Measurements from ENCODE around the gene PIP4K2A. TPM values are rescaled to one million over a fixed set of nuclear protein-coding genes. Genes with fewer than 3 reads are reported as not detected.

The PIP4K2A gene
- total RNA-seq, 1 experiment from 2014 or later: 20.2 TPM

DNA sequence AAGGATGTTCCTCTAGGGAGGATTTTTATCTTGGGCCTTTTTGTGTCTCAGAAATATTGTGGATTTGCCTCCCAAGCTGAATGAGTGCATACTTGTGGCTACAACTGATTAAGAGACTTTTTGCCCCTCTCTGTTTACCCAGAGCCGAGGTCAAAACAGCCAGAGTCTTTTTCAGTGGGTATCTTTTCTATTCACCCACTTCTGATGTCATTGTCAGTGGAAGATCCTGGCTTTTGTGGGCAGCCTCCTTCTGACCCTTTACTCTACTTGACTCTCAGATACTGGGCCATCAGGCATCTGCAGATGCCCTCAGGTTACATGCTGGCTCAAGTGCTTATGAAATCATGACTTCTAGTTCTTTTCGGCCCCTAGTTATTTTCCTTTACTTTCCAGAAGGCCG, 19.6 kb upstream of the PIP4K2A start:
- ChIA-PET POLR2A (ENCODE audit: unreplicated experiment) (no interaction called here), CTCF (no interaction called here)
- DNase-seq (no peak), ATAC-seq (no peak)
- Histone ChIP-seq H3K27me3 (ENCODE audit: low read length) (no peaks in the 10 kb centered on the region), H3K36me3 (ENCODE audit: low read depth, low read length) (no peaks in the 10 kb centered on the region), H3K9me3 (ENCODE audit: low read length) (no peaks in the 10 kb centered on the region), H3K79me2 (ENCODE audit: low read length) (no peaks in the 10 kb centered on the region), H2AFZ (ENCODE audit: low read length) (no peak overlapping the region), H3F3A (ENCODE audit: low read length, unreplicated experiment) (no peaks in the 10 kb centered on the region), H3K9ac (ENCODE audit: low read length) (no peak overlapping the region), H3K27ac (ENCODE audit: low read length) (no peak overlapping the region), H3K9me2 (replicated peaks; ENCODE audit: low read length) (no peaks in the 10 kb centered on the region), H3K4me2 (ENCODE audit: low read length) (no peak overlapping the region), H4K20me1 (ENCODE audit: low read length) (no peaks in the 10 kb centered on the region), H3K4me1 (ENCODE audit: insufficient read depth, low read length) (peaks cover 20% of the 10 kb centered on the region), H3K4me3 (ENCODE audit: low read length) (no peak overlapping the region)
- BruUV-seq (replicated peaks): no TSS peak
- intact Hi-C loops (cut with micrococcal nuclease): no loop called here
- TF ChIP-seq EZH2 (IDR thresholded peaks at IDR 0.05; ENCODE audit: low read length, unreplicated experiment) (no peak), EZH2phosphoT487 (IDR thresholded peaks at IDR 0.05; ENCODE audit: borderline replicate concordance, low read length) (no peak)
- TF ChIP-seq, protein P1, sequence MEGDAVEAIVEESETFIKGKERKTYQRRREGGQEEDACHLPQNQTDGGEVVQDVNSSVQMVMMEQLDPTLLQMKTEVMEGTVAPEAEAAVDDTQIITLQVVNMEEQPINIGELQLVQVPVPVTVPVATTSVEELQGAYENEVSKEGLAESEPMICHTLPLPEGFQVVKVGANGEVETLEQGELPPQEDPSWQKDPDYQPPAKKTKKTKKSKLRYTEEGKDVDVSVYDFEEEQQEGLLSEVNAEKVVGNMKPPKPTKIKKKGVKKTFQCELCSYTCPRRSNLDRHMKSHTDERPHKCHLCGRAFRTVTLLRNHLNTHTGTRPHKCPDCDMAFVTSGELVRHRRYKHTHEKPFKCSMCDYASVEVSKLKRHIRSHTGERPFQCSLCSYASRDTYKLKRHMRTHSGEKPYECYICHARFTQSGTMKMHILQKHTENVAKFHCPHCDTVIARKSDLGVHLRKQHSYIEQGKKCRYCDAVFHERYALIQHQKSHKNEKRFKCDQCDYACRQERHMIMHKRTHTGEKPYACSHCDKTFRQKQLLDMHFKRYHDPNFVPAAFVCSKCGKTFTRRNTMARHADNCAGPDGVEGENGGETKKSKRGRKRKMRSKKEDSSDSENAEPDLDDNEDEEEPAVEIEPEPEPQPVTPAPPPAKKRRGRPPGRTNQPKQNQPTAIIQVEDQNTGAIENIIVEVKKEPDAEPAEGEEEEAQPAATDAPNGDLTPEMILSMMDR (conservative IDR thresholded peaks at IDR 0.05; ENCODE audit: low read depth, low read length): no peak

DNA sequence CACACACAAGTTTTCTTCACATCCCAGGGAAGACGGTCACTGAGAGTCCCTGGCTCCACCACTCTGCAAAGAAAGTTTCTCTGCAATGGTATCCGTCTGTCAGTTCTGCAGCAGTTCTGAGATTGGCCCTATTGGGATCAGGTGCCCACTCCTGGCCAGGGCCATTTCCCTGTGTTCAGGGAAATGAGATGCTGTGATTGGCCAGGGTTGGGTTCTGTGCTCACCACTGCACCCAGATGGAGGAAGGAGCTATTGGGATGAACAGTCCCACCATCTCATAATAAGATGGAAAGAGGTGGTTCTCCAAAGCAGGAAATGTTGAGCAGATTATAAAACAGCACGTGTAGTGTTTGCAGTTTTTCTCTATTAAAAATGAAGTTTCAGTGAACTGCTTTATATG, 13.3 kb upstream of the PIP4K2A start:
- H4K20me1 ChIP-seq (ENCODE audit: low read length): no peaks in the 10 kb centered on the region
- H3K4me3 ChIP-seq (ENCODE audit: low read length): no peak overlapping the region
- ChIA-PET CTCF (no interaction called here), POLR2A (ENCODE audit: unreplicated experiment) (no interaction called here)
- no peaks in the 10 kb centered on the region for H3K9me3 ChIP-seq (ENCODE audit: low read length)
- no peaks in the 10 kb centered on the region for H3K79me2 ChIP-seq (ENCODE audit: low read length)
- TF ChIP-seq EZH2 (IDR thresholded peaks at IDR 0.05; ENCODE audit: low read length, unreplicated experiment): no peak
- TF ChIP-seq, protein P1 (conservative IDR thresholded peaks at IDR 0.05; ENCODE audit: low read depth, low read length): no peak
- no peak for TF ChIP-seq EZH2phosphoT487 (IDR thresholded peaks at IDR 0.05; ENCODE audit: borderline replicate concordance, low read length)
- no peaks in the 10 kb centered on the region for H3F3A ChIP-seq (ENCODE audit: low read length, unreplicated experiment)
- H2AFZ ChIP-seq (ENCODE audit: low read length): no peak overlapping the region
- H3K36me3 ChIP-seq (ENCODE audit: low read depth, low read length): no peaks in the 10 kb centered on the region
- no peaks in the 10 kb centered on the region for H3K4me1 ChIP-seq (ENCODE audit: insufficient read depth, low read length)
- no peaks in the 10 kb centered on the region for H3K9me2 ChIP-seq (replicated peaks; ENCODE audit: low read length)
- BruUV-seq (replicated peaks): no TSS peak
- ATAC-seq (no peak), DNase-seq (no peak)
- H3K27me3 ChIP-seq (ENCODE audit: low read length): no peaks in the 10 kb centered on the region
- H3K9ac ChIP-seq (ENCODE audit: low read length): no peak overlapping the region
- H3K4me2 ChIP-seq (ENCODE audit: low read length): no peak overlapping the region
- H3K27ac ChIP-seq (ENCODE audit: low read length): no peak overlapping the region
- intact Hi-C loops (cut with micrococcal nuclease): no loop called here

DNA sequence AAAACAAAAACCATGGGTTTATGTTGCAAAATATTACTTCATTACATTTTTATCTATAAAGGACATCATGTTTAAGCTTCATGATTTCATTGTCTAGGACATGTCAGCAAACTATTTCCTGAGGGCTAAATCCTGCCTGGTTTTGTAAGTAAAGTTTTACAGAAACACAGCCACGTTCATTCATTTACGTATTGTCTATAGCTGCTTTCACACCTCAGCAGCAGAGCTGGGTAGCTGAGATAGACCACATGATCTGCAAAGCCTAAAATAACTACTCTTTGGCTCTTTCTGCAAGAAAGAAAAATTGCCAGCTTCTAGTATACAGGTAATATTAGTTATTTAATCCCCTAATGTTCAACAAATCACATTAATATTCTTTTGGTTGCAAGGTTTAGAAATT, 12.7 kb upstream of the PIP4K2A start:
- no peaks in the 10 kb centered on the region for H4K20me1 ChIP-seq (ENCODE audit: low read length)
- H3K27me3 ChIP-seq (ENCODE audit: low read length): no peaks in the 10 kb centered on the region
- DNase-seq (no peak), ATAC-seq (no peak)
- H3K27ac ChIP-seq (ENCODE audit: low read length): no peak overlapping the region
- TF ChIP-seq EZH2 (IDR thresholded peaks at IDR 0.05; ENCODE audit: low read length, unreplicated experiment) (no peak), EZH2phosphoT487 (IDR thresholded peaks at IDR 0.05; ENCODE audit: borderline replicate concordance, low read length) (no peak)
- TF ChIP-seq, protein P1 (conservative IDR thresholded peaks at IDR 0.05; ENCODE audit: low read depth, low read length): no peak
- H2AFZ ChIP-seq (ENCODE audit: low read length): no peak overlapping the region
- no peaks in the 10 kb centered on the region for H3K9me2 ChIP-seq (replicated peaks; ENCODE audit: low read length)
- H3F3A ChIP-seq (ENCODE audit: low read length, unreplicated experiment): no peaks in the 10 kb centered on the region
- no peak overlapping the region for H3K9ac ChIP-seq (ENCODE audit: low read length)
- CTCF ChIA-PET: no interaction called here
- H3K4me3 ChIP-seq (ENCODE audit: low read length): no peak overlapping the region
- intact Hi-C loops (cut with micrococcal nuclease): no loop called here
- H3K9me3 ChIP-seq (ENCODE audit: low read length): no peaks in the 10 kb centered on the region
- no peaks in the 10 kb centered on the region for H3K4me1 ChIP-seq (ENCODE audit: insufficient read depth, low read length)
- no peaks in the 10 kb centered on the region for H3K79me2 ChIP-seq (ENCODE audit: low read length)
- BruUV-seq (replicated peaks): no TSS peak
- POLR2A ChIA-PET (ENCODE audit: unreplicated experiment): no interaction called here
- no peak overlapping the region for H3K4me2 ChIP-seq (ENCODE audit: low read length)
- no peaks in the 10 kb centered on the region for H3K36me3 ChIP-seq (ENCODE audit: low read depth, low read length)

Measured in PC-3 (cell line).